MCF 10A (cell line): ENCODE results near the gene RBM38. TPM values are rescaled to one million over a fixed set of nuclear protein-coding genes. Genes with fewer than 3 reads are reported as not detected.

Experiments used
- BruUV-seq: library from RNA; stranded (reverse); fragments of 400-500 nt; replicated peaks from 2 replicates; lab custom pipeline; 2021; lab: Mats Ljungman, UMichigan
- CTCF ChIA-PET: fragments of 300-600 bp; sonication (Branson Sonifier 250); formaldehyde crosslinking; extraction: SDS; loops from one replicate; lab custom pipeline; 2021; ENCODE audit warnings: antibody characterized with exemption, inconsistent platforms; lab: Yijun Ruan, JAX
- POLR2A ChIA-PET: fragments of 300-600, 350-650 bp; sonication (Branson Sonifier 250); formaldehyde crosslinking; extraction: SDS; loops from one replicate; lab custom pipeline; 2020; ENCODE audit warnings: antibody characterized with exemption, inconsistent platforms; lab: Yijun Ruan, JAX
- DNase-seq: peaks from one replicate; pipeline ENCODE4 v3.0.0-alpha.2; 2018; ENCODE audit not compliant: unreplicated experiment
- H3K27ac Mint-ChIP-seq: one replicate; pipeline ENCODE4 v1.8.0; 2022; ENCODE audit warnings: mild to moderate bottlenecking, low read depth, mixed read lengths; ENCODE audit not compliant: unreplicated experiment
- H3K27me3 Mint-ChIP-seq: one replicate; pipeline ENCODE4 v1.8.0; 2022; ENCODE audit warnings: mixed read lengths; ENCODE audit not compliant: insufficient read depth, unreplicated experiment
- H3K36me3 Mint-ChIP-seq: one replicate; pipeline ENCODE4 v1.8.0; 2022; ENCODE audit warnings: mild to moderate bottlenecking, moderate library complexity, mixed read lengths; ENCODE audit not compliant: insufficient read depth, unreplicated experiment
- H3K4me1 Mint-ChIP-seq: one replicate; pipeline ENCODE4 v1.8.0; 2022; ENCODE audit warnings: mixed read lengths; ENCODE audit not compliant: insufficient read depth, unreplicated experiment
- H3K4me3 Mint-ChIP-seq: one replicate; pipeline ENCODE4 v1.8.0; 2022; ENCODE audit warnings: mild to moderate bottlenecking, moderate library complexity, mixed read lengths; ENCODE audit not compliant: unreplicated experiment
- H3K9me3 Mint-ChIP-seq: one replicate; pipeline ENCODE4 v1.8.0; 2022; ENCODE audit warnings: mixed read lengths; ENCODE audit not compliant: unreplicated experiment
- CTCF ChIP-seq: fragments of 200-600 bp; IDR thresholded peaks from one replicate; pipeline ENCODE4 v1.8.0; 2022; ENCODE audit warnings: antibody characterized with exemption, mild to moderate bottlenecking; ENCODE audit not compliant: unreplicated experiment
- intact Hi-C: fragments of 100-400 bp; cut with micrococcal nuclease; formaldehyde crosslinking; loops from 2 replicates; pipeline ENCODE4 v1.14.1; 2022
- total RNA-seq: library from RNA; stranded (reverse); gene quantifications from 2 replicates; pipeline ENCODE4 v1.2.3, GENCODE V29; 2022

The RBM38 gene
- total RNA-seq, 1 experiment from 2014 or later: 5.1 TPM

GRCh38 chr20:57396212-57396983, 5.2 kb downstream of the RBM38 start:
- H3K36me3 Mint-ChIP-seq: no peaks in the 10 kb centered on the region
- intact Hi-C loops: no loop called here
- no peaks in the 10 kb centered on the region for H3K9me3 Mint-ChIP-seq
- TF ChIP-seq CTCF: no peak
- ChIA-PET CTCF (interaction anchor here (1.0 to 1.6 kb wide), 3 partner anchors 13 to 99 kb away, joined by 3 to 6 read pairs (median 6); no protein-coding TSS in a partner anchor), POLR2A (no interaction called here)
- no TSS peak for BruUV-seq
- H3K4me1 Mint-ChIP-seq: no peaks in the 10 kb centered on the region
- H3K27me3 Mint-ChIP-seq: no peaks in the 10 kb centered on the region
- no peak for DNase-seq
- H3K4me3 Mint-ChIP-seq: no peak overlapping the region
- no peak overlapping the region for H3K27ac Mint-ChIP-seq

DNA sequence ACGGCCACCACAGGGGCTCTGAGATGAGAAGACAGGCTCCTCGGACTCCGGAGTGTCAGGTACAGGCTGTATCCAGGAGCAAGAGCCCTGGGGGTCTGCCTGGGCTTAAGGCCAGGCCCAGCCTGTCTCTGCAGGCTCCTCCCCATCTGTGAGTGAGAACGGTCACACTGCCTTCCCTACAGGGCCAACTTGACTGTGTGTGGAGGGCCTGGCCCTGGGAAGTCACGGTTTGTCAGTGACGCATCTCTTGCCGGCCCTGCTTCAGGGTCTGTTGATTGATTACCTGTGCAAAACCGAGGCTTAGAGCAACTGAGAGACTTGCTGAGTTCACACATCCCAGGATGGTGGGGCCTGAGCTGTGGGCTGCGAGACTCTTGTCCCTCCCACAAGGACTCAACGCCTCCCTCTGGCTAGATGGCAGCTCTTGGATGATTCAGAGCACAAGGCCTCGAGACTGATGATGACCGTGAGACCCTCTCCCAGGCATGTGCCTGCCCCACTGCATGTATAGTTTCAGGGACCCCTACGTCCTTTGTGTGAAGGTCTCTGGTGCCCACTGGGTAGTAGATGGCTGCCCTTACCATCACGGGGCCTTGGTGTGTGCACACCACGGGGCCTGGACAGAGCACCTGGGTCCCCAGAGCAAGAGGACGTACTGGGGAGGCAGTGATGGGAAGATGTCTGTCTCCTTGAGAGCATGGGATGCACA, 5.9 kb downstream of the RBM38 start:
- no TSS peak for BruUV-seq
- H3K27me3 Mint-ChIP-seq: no peaks in the 10 kb centered on the region
- no peak overlapping the region for H3K27ac Mint-ChIP-seq
- no peaks in the 10 kb centered on the region for H3K9me3 Mint-ChIP-seq
- no peak overlapping the region for H3K4me3 Mint-ChIP-seq
- H3K36me3 Mint-ChIP-seq: no peaks in the 10 kb centered on the region
- intact Hi-C loops: no loop called here
- TF ChIP-seq CTCF: no peak
- no peaks in the 10 kb centered on the region for H3K4me1 Mint-ChIP-seq
- CTCF ChIA-PET: interaction anchor here (0.6 to 1.4 kb wide), 2 partner anchors 99 to 1082 kb away, joined by 4 to 5 read pairs; no protein-coding TSS in a partner anchor
- DNase-seq: no peak
- POLR2A ChIA-PET: no interaction called here

- Mint-ChIP-seq H3K4me1 (no peaks in the 10 kb centered on the region), H3K27me3 (no peaks in the 10 kb centered on the region), H3K27ac (no peak overlapping the region), H3K4me3 (no peak overlapping the region), H3K36me3 (no peaks in the 10 kb centered on the region), H3K9me3 (no peaks in the 10 kb centered on the region)
- TF ChIP-seq CTCF: no peak
- BruUV-seq: no TSS peak
- POLR2A ChIA-PET: no interaction called here
- intact Hi-C loops: no loop called here
- CTCF ChIA-PET: interaction anchor here (0.6 to 1.4 kb wide), 2 partner anchors 98 to 1082 kb away, joined by 4 to 5 read pairs; no protein-coding TSS in a partner anchor
- DNase-seq: no peak
Observed at GRCh38 chr20:57397693-57398108, 6.5 kb downstream of the RBM38 start.

DNA sequence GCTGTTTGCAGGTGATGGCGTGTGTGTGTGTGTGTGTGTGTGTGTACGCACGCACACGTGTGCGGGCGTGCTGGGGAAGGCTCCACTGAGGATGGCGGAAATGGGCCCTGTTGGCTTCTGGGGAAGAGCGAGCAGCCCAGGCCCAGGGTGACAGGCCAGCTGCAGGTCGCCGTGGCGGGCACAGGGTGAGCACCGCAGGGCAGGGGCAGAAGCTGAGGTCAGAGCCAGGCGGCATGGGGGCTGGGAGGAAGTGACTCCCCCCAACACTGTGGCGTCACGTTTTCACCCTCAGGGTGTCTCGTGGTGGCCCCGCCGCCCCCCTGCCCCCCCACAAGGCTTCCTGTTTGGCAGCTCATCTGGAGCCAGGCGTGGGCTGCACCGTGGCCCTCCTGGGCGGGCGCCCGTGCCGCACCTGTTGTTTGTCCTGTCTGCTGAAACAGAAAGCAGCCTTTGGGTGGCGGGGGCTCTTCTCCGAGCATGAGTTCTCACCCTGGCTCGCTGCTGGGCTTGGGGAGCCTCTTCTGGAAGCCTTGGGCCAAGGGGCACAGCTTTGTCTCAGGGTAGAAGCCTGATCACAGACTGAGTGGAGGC, 7.1 kb downstream of the RBM38 start:
- H3K27ac Mint-ChIP-seq: no peak overlapping the region
- CTCF ChIA-PET: interaction anchor here (0.7 to 1.4 kb wide), 2 partner anchors 20 to 98 kb away, joined by 3 to 4 read pairs; no protein-coding TSS in a partner anchor
- no peak overlapping the region for H3K4me3 Mint-ChIP-seq
- no TSS peak for BruUV-seq
- H3K9me3 Mint-ChIP-seq: no peaks in the 10 kb centered on the region
- H3K27me3 Mint-ChIP-seq: no peaks in the 10 kb centered on the region
- POLR2A ChIA-PET: no interaction called here
- no peak for DNase-seq
- intact Hi-C loops: no loop called here
- H3K4me1 Mint-ChIP-seq: no peaks in the 10 kb centered on the region
- no peak for TF ChIP-seq CTCF
- H3K36me3 Mint-ChIP-seq: no peaks in the 10 kb centered on the region
